T-helper 2 cell treated with Interferon-gamma antibody and Interleukin-4, amounts not matched to agents 5 μg/mL and 100 μg/mL, for 36 hours (primary cell): ENCODE data around the gene PPARG.

Source experiments
- DNase-seq: peaks from one replicate; pipeline ENCODE4 v3.0.0; 2021; ENCODE audit warnings: low spot score
- H3K27ac Mint-ChIP-seq: one replicate; pipeline ENCODE4 v1.8.0; 2021; ENCODE audit warnings: mild to moderate bottlenecking, mixed read lengths
- H3K27me3 Mint-ChIP-seq: one replicate; pipeline ENCODE4 v1.8.0; 2021; ENCODE audit warnings: low read depth, mixed read lengths
- H3K36me3 Mint-ChIP-seq: one replicate; pipeline ENCODE4 v1.8.0; 2021; ENCODE audit warnings: low read depth, mixed read lengths
- H3K4me1 Mint-ChIP-seq: one replicate; pipeline ENCODE4 v1.8.0; 2021; ENCODE audit warnings: low read depth, mixed read lengths
- H3K4me3 Mint-ChIP-seq: one replicate; pipeline ENCODE4 v1.8.0; 2022; ENCODE audit warnings: mild to moderate bottlenecking, moderate library complexity, mixed read lengths
- H3K9me3 Mint-ChIP-seq: one replicate; pipeline ENCODE4 v1.8.0; 2021; ENCODE audit warnings: mixed read lengths

The PPARG gene

GRCh38 chr3:12308517-12308916 is 19.6 kb downstream of the PPARG start:
- no peaks in the 10 kb centered on the region for H3K9me3 Mint-ChIP-seq
- no peak for DNase-seq
- no peaks in the 10 kb centered on the region for H3K36me3 Mint-ChIP-seq
- no peak overlapping the region for H3K4me3 Mint-ChIP-seq
- H3K4me1 Mint-ChIP-seq, result peaks cover 17% of the 10 kb centered on the region
- H3K27ac Mint-ChIP-seq, result no peak overlapping the region
- no peaks in the 10 kb centered on the region for H3K27me3 Mint-ChIP-seq

- H3K27ac Mint-ChIP-seq, result no peak overlapping the region
- no peaks in the 10 kb centered on the region for H3K27me3 Mint-ChIP-seq
- H3K4me3 Mint-ChIP-seq, result no peak overlapping the region
- H3K4me1 Mint-ChIP-seq, result peaks cover 17% of the 10 kb centered on the region
- DNase-seq, result no peak
- H3K36me3 Mint-ChIP-seq, result no peaks in the 10 kb centered on the region
- no peaks in the 10 kb centered on the region for H3K9me3 Mint-ChIP-seq
Observed at GRCh38 chr3:12309716-12310115, 20.8 kb downstream of the PPARG start.

DNA sequence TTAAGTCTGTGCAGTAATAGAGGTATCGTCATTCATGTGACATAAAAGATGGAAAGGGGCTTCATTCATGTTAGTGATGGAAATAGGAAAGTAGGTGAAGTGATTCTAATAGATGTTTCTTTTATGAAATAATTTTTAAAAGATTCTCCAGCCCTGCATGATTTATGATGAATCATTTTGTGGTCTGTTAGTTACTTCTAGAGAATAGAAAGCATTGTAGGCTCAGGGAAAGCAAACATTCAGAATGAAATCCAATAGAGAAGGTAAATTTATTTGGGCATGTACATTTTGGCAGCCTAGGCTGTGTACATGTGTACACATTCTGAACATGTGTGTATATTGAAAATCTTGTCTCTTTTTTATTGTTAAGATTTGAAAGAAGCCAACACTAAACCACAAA is 23.1 kb downstream of the PPARG start:
- Mint-ChIP-seq H3K4me1 (peaks cover 25% of the 10 kb centered on the region), H3K9me3 (no peaks in the 10 kb centered on the region), H3K4me3 (no peak overlapping the region), H3K27me3 (peaks cover 2% of the 10 kb centered on the region), H3K36me3 (no peaks in the 10 kb centered on the region), H3K27ac (no peak overlapping the region)
- DNase-seq, result no peak

DNA sequence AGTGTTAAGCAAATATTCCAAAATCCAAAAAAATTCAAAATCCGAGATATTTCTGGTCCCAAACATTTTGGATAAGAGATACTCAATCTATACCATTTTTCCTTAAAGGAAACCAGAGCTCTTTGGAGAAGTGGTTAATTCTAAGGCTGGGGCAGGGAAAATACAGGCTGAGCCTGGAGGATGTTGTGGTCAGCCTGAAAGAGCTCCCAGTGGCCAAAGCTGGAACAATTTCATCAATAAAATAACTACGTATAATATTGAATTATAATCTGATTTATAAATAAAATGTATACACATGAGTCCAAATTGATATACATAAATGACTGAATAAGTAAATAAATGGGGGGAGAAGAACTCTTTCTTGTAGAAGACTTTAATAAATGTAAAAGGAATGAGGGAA is 24.6 kb downstream of the PPARG start:
- H3K27ac Mint-ChIP-seq, result no peak overlapping the region
- peaks cover 2% of the 10 kb centered on the region for H3K27me3 Mint-ChIP-seq
- no peak overlapping the region for H3K4me3 Mint-ChIP-seq
- H3K4me1 Mint-ChIP-seq, result peaks cover 22% of the 10 kb centered on the region
- H3K9me3 Mint-ChIP-seq, result no peaks in the 10 kb centered on the region
- DNase-seq, result no peak
- H3K36me3 Mint-ChIP-seq, result no peaks in the 10 kb centered on the region

DNA sequence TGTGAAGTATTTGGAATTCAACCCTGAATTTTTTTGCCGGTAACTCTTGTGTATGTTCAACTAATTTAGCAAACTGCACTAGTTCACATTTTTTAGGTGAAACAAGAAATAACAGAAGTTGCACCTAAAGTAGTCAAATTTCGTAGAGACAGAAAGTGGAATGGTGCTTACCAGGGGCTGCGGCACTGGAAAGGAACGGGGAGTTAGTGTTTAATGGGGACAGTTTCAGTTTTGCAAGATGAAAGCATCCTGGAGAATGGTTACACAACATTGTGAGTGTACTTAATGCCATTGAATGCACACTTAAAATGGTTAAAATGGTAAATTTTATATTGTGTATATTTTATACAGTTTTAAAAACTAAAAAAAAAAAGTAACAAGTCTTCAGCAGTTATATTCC is 27.4 kb downstream of the PPARG start:
- Mint-ChIP-seq H3K27ac (no peak overlapping the region), H3K4me3 (no peak overlapping the region), H3K27me3 (peaks cover 2% of the 10 kb centered on the region), H3K36me3 (no peaks in the 10 kb centered on the region), H3K9me3 (no peaks in the 10 kb centered on the region), H3K4me1 (peaks cover 14% of the 10 kb centered on the region)
- DNase-seq, result no peak

DNA sequence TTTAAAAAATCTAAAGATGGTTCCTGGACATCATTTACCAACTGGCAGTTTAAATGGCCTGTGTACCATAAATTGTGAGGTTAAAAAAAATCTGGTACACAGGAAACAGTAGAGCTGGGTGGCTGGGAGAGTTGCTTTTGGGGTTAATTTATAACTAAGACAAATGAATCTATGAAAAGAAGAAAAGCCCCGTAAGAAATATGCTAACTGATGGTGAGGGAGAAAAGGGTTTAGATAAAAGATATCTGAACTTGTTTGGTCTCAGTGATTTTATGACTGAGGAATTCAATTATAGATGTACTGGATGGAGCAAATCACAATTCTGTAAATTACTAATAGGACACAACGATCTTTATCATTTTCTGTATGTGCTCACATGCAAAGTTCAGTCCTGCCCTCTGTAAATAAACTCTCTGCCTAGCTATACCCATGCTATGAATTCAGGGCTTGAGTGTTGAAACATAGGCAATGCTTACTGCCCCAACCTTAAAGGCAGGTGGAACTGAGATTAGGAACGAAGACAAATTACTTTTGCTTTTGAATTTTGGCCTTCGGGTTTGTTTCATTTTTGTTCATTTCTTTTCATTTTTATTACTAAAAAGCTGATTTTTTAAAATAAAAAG is 28.0 kb downstream of the PPARG start:
- Mint-ChIP-seq H3K9me3 (no peaks in the 10 kb centered on the region), H3K4me1 (peaks cover 11% of the 10 kb centered on the region)
- DNase-seq, result no peak

DNA sequence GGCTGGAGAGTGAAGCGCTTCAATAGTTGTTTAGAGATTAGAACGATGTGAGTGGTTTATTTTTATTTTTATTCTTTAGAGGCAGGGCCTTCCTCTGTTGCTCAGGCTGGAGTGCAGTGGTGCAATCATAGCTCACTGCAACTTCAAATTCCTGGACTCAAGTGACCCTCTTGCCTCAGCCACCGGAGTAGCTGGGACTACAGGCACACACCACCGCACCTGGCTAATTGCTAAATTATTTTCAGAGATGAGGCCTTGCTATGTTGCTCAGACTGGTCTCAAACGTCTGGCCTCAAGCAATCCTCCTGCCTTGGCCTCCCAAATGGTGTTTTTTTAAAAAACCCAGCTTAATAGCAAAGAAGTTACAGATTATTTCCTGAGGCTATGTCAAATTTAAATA is 29.0 kb downstream of the PPARG start:
- H3K27me3 Mint-ChIP-seq, result peaks cover 6% of the 10 kb centered on the region
- H3K9me3 Mint-ChIP-seq, result no peaks in the 10 kb centered on the region
- no peak overlapping the region for H3K27ac Mint-ChIP-seq
- H3K36me3 Mint-ChIP-seq, result no peaks in the 10 kb centered on the region
- H3K4me1 Mint-ChIP-seq, result peaks cover 11% of the 10 kb centered on the region
- H3K4me3 Mint-ChIP-seq, result no peak overlapping the region
- DNase-seq, result no peak

More for the DNA sequence above, 28.0 kb downstream of the PPARG start:
- no peaks in the 10 kb centered on the region for H3K36me3 Mint-ChIP-seq
- H3K27ac Mint-ChIP-seq, result no peak overlapping the region
- H3K4me3 Mint-ChIP-seq, result no peak overlapping the region
- peaks cover 2% of the 10 kb centered on the region for H3K27me3 Mint-ChIP-seq

GRCh38 chr3:12318758-12319621 is 30.1 kb downstream of the PPARG start:
- H3K27me3 Mint-ChIP-seq, result peaks cover 13% of the 10 kb centered on the region
- H3K36me3 Mint-ChIP-seq, result no peaks in the 10 kb centered on the region
- no peak overlapping the region for H3K4me3 Mint-ChIP-seq
- DNase-seq, result no peak
- H3K27ac Mint-ChIP-seq, result no peak overlapping the region
- H3K4me1 Mint-ChIP-seq, result peaks cover 11% of the 10 kb centered on the region
- H3K9me3 Mint-ChIP-seq, result no peaks in the 10 kb centered on the region

- peaks cover 13% of the 10 kb centered on the region for H3K27me3 Mint-ChIP-seq
- H3K36me3 Mint-ChIP-seq, result no peaks in the 10 kb centered on the region
- peaks cover 11% of the 10 kb centered on the region for H3K4me1 Mint-ChIP-seq
- no peaks in the 10 kb centered on the region for H3K9me3 Mint-ChIP-seq
- H3K27ac Mint-ChIP-seq, result no peak overlapping the region
- no peak overlapping the region for H3K4me3 Mint-ChIP-seq
- no peak for DNase-seq
Observed at GRCh38 chr3:12321015-12321414, 32.1 kb downstream of the PPARG start.

- Mint-ChIP-seq H3K4me3 (no peak overlapping the region), H3K27ac (no peak overlapping the region), H3K27me3 (peaks cover 11% of the 10 kb centered on the region), H3K4me1 (peaks cover 7% of the 10 kb centered on the region), H3K9me3 (no peaks in the 10 kb centered on the region), H3K36me3 (no peaks in the 10 kb centered on the region)
- no peak for DNase-seq
Observed at GRCh38 chr3:12323237-12323636, 34.4 kb downstream of the PPARG start.

GRCh38 chr3:12325586-12326515 is 37.0 kb downstream of the PPARG start:
- no peaks in the 10 kb centered on the region for H3K36me3 Mint-ChIP-seq

DNA sequence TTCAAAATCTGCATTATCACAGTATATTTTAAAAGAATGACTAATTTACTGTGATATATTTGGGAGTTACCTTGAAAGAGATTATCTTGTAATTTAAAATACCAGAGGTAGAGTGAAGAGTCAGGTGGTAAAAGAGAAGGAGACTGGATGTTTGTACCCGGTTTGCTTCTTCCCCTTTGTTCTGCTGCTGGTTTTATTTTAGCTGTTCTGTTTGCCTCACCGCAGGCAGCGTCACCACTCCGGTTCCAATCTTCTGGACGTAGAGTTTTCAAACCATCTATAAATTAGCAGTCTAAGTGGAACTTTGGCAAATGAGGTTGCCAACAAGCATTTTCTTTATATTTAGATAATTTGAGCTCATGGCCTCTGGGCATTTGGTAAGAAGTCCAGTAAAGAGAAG is 38.2 kb downstream of the PPARG start:
- H3K27me3 Mint-ChIP-seq, result peaks cover 11% of the 10 kb centered on the region
- H3K9me3 Mint-ChIP-seq, result no peaks in the 10 kb centered on the region
- H3K27ac Mint-ChIP-seq, result no peak overlapping the region
- H3K4me3 Mint-ChIP-seq, result no peak overlapping the region
- H3K4me1 Mint-ChIP-seq, result peaks cover 7% of the 10 kb centered on the region
- DNase-seq, result no peak
- no peaks in the 10 kb centered on the region for H3K36me3 Mint-ChIP-seq

More at GRCh38 chr3:12325586-12326515, 37.0 kb downstream of the PPARG start:
- Mint-ChIP-seq H3K27me3 (peaks cover 11% of the 10 kb centered on the region), H3K4me3 (no peak overlapping the region), H3K9me3 (no peaks in the 10 kb centered on the region), H3K27ac (no peak overlapping the region), H3K4me1 (peaks cover 7% of the 10 kb centered on the region)
- DNase-seq, result no peak

GRCh38 chr3:12328132-12328836 is 39.4 kb downstream of the PPARG start:
- Mint-ChIP-seq H3K4me1 (peaks cover 4% of the 10 kb centered on the region), H3K9me3 (no peaks in the 10 kb centered on the region), H3K4me3 (no peak overlapping the region), H3K27me3 (peaks cover 4% of the 10 kb centered on the region), H3K36me3 (no peaks in the 10 kb centered on the region), H3K27ac (no peak overlapping the region)
- DNase-seq, result no peak
